HEK293 (cell line): ENCODE data around the gene ATXN10.

Source experiments
- CTCF ChIA-PET: fragments of 350-600 bp; formaldehyde crosslinking; extraction: SDS; loops from one replicate; lab custom pipeline; 2021; ENCODE audit warnings: antibody characterized with exemption; lab: Yijun Ruan, JAX
- POLR2A ChIA-PET: fragments of 300-600 bp; formaldehyde crosslinking; extraction: SDS; loops from one replicate; lab custom pipeline; 2020; ENCODE audit warnings: antibody characterized with exemption, inconsistent platforms; lab: Yijun Ruan, JAX
- H3K27ac ChIP-seq: fragments of 200-500 bp; sonication (Bioruptor generic); 2 replicates; pipeline ENCODE4 v1.5.1; 2014; ENCODE audit warnings: low read depth, low read length, control low read depth, inconsistent platforms; ENCODE audit errors: extremely low read depth
- H3K36me3 ChIP-seq, 2 experiments: fragments of 200-500 bp in 1 of 2; sonication (Bioruptor generic) in 1 of 2; 1 replicate in 1 of 2; 2 replicates in 1 of 2; pipeline ENCODE4 v1.5.1; 2014 to 2017; ENCODE audit warnings: inconsistent platforms in 2 of 2, low read length in 2 of 2; ENCODE audit not compliant: control insufficient read depth in 2 of 2, insufficient read depth in 1 of 2
- H3K4me1 ChIP-seq: fragments of 200-500 bp; sonication (Bioruptor generic); 2 replicates; pipeline ENCODE4 v1.5.1; 2014; ENCODE audit warnings: mild to moderate bottlenecking, low read length, inconsistent platforms; ENCODE audit not compliant: control insufficient read depth, insufficient read depth
- H3K4me3 ChIP-seq: 2 replicates; pipeline ENCODE4 v1.5.1; 2011; ENCODE audit warnings: low read depth, mild to moderate bottlenecking, control low read depth, low read length, moderate library complexity
- H3K9me3 ChIP-seq: fragments of 200-500 bp; sonication (Bioruptor generic); 2 replicates; pipeline ENCODE4 v1.5.1; 2014; ENCODE audit warnings: low read depth, low read length, inconsistent platforms; ENCODE audit not compliant: control insufficient read depth, insufficient read depth
- BCL11B ChIP-seq: fragments of 450-650 bp; formaldehyde crosslinking; IDR thresholded peaks from 2 replicates; pipeline ENCODE4 v1.5.1; 2016; ENCODE audit warnings: low read depth, missing biosample characterization, missing genetic modification characterization
- ELK4 ChIP-seq: IDR thresholded peaks from 2 replicates; pipeline ENCODE4 v1.6.1; 2011; ENCODE audit warnings: mild to moderate bottlenecking, low read depth, low read length, borderline replicate concordance
- GLI2 ChIP-seq: fragments of 450-650 bp; formaldehyde crosslinking; IDR thresholded peaks from 2 replicates; pipeline ENCODE4; 2017; ENCODE audit warnings: missing biosample characterization, missing genetic modification characterization, low read depth, borderline replicate concordance
- KLF16 ChIP-seq: fragments of 450-650 bp; formaldehyde crosslinking; IDR thresholded peaks from 2 replicates; pipeline ENCODE4 v1.5.1; 2017; ENCODE audit warnings: missing biosample characterization, missing genetic modification characterization
- OVOL3 ChIP-seq: fragments of 450-650 bp; formaldehyde crosslinking; IDR thresholded peaks from 2 replicates; pipeline ENCODE4 v1.5.1; 2016; ENCODE audit warnings: missing biosample characterization, missing genetic modification characterization
- RBAK ChIP-seq: fragments of 450-650 bp; formaldehyde crosslinking; IDR thresholded peaks from 2 replicates; pipeline ENCODE4 v1.5.1; 2016; ENCODE audit warnings: missing biosample characterization, missing genetic modification characterization
- REPIN1 ChIP-seq: fragments of 450-650 bp; formaldehyde crosslinking; IDR thresholded peaks from 2 replicates; pipeline ENCODE4 v1.5.1; 2017; ENCODE audit warnings: missing biosample characterization, missing genetic modification characterization, low read depth
- SCRT1 ChIP-seq: fragments of 450-650 bp; formaldehyde crosslinking; IDR thresholded peaks from 2 replicates; pipeline ENCODE4 v1.5.1; 2016; ENCODE audit warnings: missing biosample characterization, missing genetic modification characterization, borderline replicate concordance
- SP2 ChIP-seq: fragments of 450-650 bp; formaldehyde crosslinking; IDR thresholded peaks from 2 replicates; pipeline ENCODE4 v1.5.1; 2016; ENCODE audit warnings: missing biosample characterization, missing genetic modification characterization
- ZBTB11 ChIP-seq: fragments of 450-650 bp; formaldehyde crosslinking; conservative IDR thresholded peaks from 2 replicates; pipeline ENCODE4 v1.5.1; 2016; ENCODE audit warnings: low read depth, missing biosample characterization, missing genetic modification characterization
- ZNF174 ChIP-seq: fragments of 450-650 bp; formaldehyde crosslinking; IDR thresholded peaks from 2 replicates; pipeline ENCODE4 v1.5.0; 2017; ENCODE audit warnings: missing biosample characterization, mild to moderate bottlenecking, missing genetic modification characterization
- ZNF214 ChIP-seq: fragments of 450-650 bp; formaldehyde crosslinking; IDR thresholded peaks from 2 replicates; pipeline ENCODE4 v1.5.1; 2017; ENCODE audit warnings: missing biosample characterization, mild to moderate bottlenecking, missing genetic modification characterization, borderline replicate concordance
- ZNF23 ChIP-seq: fragments of 450-650 bp; formaldehyde crosslinking; IDR thresholded peaks from 2 replicates; pipeline ENCODE4 v1.5.1; 2016; ENCODE audit warnings: missing biosample characterization, missing genetic modification characterization, borderline replicate concordance
- ZNF266 ChIP-seq: fragments of 450-650 bp; formaldehyde crosslinking; IDR thresholded peaks from 2 replicates; pipeline ENCODE4 v1.5.1; 2016; ENCODE audit warnings: missing biosample characterization, missing genetic modification characterization, low read depth
- ZNF280C ChIP-seq: fragments of 450-650 bp; formaldehyde crosslinking; IDR thresholded peaks from 2 replicates; pipeline ENCODE4 v1.5.1; 2016; ENCODE audit warnings: missing biosample characterization, missing genetic modification characterization
- ZNF354C ChIP-seq: fragments of 450-650 bp; formaldehyde crosslinking; IDR thresholded peaks from 2 replicates; pipeline ENCODE4 v1.5.1; 2016; ENCODE audit warnings: missing biosample characterization, missing genetic modification characterization, low read depth, borderline replicate concordance
- ZNF362 ChIP-seq: fragments of 450-650 bp; formaldehyde crosslinking; IDR thresholded peaks from 2 replicates; pipeline ENCODE4 v1.5.1; 2016; ENCODE audit warnings: missing biosample characterization, missing genetic modification characterization
- ZNF404 ChIP-seq: fragments of 450-650 bp; formaldehyde crosslinking; IDR thresholded peaks from 2 replicates; pipeline ENCODE4 v1.5.1; 2017; ENCODE audit warnings: missing biosample characterization, missing genetic modification characterization
- ZNF48 ChIP-seq: fragments of 450-650 bp; formaldehyde crosslinking; IDR thresholded peaks from 2 replicates; pipeline ENCODE4 v1.5.1; 2016; ENCODE audit warnings: missing biosample characterization, missing genetic modification characterization
- ZNF529 ChIP-seq: fragments of 450-650 bp; formaldehyde crosslinking; IDR thresholded peaks from 2 replicates; pipeline ENCODE4 v1.5.1; 2017; ENCODE audit warnings: missing genetic modification characterization, missing biosample characterization; ENCODE audit not compliant: insufficient replicate concordance
- ZNF530 ChIP-seq: fragments of 450-650 bp; formaldehyde crosslinking; IDR thresholded peaks from 2 replicates; pipeline ENCODE4 v1.5.1; 2016; ENCODE audit warnings: low read depth, missing biosample characterization, missing genetic modification characterization
- ZNF549 ChIP-seq: fragments of 450-650 bp; IDR thresholded peaks from 2 replicates; pipeline ENCODE4 v1.5.1; 2018; ENCODE audit warnings: missing biosample characterization, missing genetic modification characterization, mild to moderate bottlenecking, inconsistent platforms, moderate library complexity
- ZNF600 ChIP-seq: fragments of 450-650 bp; formaldehyde crosslinking; IDR thresholded peaks from 2 replicates; pipeline ENCODE4 v1.5.1; 2016; ENCODE audit warnings: missing biosample characterization, missing genetic modification characterization
- ZNF654 ChIP-seq: fragments of 450-650 bp; formaldehyde crosslinking; IDR thresholded peaks from 2 replicates; pipeline ENCODE4 v1.5.1; 2016; ENCODE audit warnings: low read depth, missing biosample characterization, missing genetic modification characterization
- ZNF76 ChIP-seq: fragments of 450-650 bp; formaldehyde crosslinking; IDR thresholded peaks from 2 replicates; pipeline ENCODE4; 2016; ENCODE audit warnings: low read depth, missing biosample characterization, missing genetic modification characterization, borderline replicate concordance
- ZNF785 ChIP-seq: fragments of 450-650 bp; formaldehyde crosslinking; IDR thresholded peaks from 2 replicates; pipeline ENCODE4 v1.5.1; 2016; ENCODE audit warnings: missing biosample characterization, missing genetic modification characterization
- ZSCAN16 ChIP-seq: fragments of 450-650 bp; formaldehyde crosslinking; IDR thresholded peaks from 2 replicates; pipeline ENCODE4 v1.5.1; 2016; ENCODE audit warnings: missing biosample characterization, missing genetic modification characterization
- ZSCAN23 ChIP-seq: fragments of 450-650 bp; formaldehyde crosslinking; IDR thresholded peaks from 2 replicates; pipeline ENCODE4 v1.5.1; 2016; ENCODE audit warnings: missing biosample characterization, missing genetic modification characterization
- ZSCAN30 ChIP-seq: fragments of 450-650 bp; IDR thresholded peaks from 2 replicates; pipeline ENCODE4 v1.5.1; 2018; ENCODE audit warnings: missing biosample characterization, mild to moderate bottlenecking, missing genetic modification characterization, moderate library complexity
- ZXDB ChIP-seq: fragments of 450-650 bp; formaldehyde crosslinking; IDR thresholded peaks from 2 replicates; pipeline ENCODE4 v1.5.1; 2016; ENCODE audit warnings: missing biosample characterization, missing genetic modification characterization

ATXN10 gene

GRCh38 chr22:45671783-45672563 lies at the start of gene ATXN10:
Gene ATXN10, plus strand, starts transcription at chr22:45671834. Its CDS starts 230 bp downstream, at chr22:45672064.
- peak within 1 kb of the TSS; percentile 94 for H3K4me3 ChIP-seq
- CTCF ChIA-PET: interaction anchor here (0.6 to 1.0 kb wide), 3 partner anchors 86 to 306 kb away, joined by 4 to 5 read pairs (median 4); no protein-coding TSS in a partner anchor
- peak within 1 kb of the TSS; percentile 91 for H3K27ac ChIP-seq
- no peak for TF ChIP-seq BCL11B
- 0 out of 2 replicates have a peak, but pooled peaks have one; percentile 9 for TF ChIP-seq ZNF76 (tag by site-specific recombination)
- TF ChIP-seq ZNF362: no peak
- peak; percentile 76; the same call in 1 of the 2 replicates for TF ChIP-seq ZXDB (tag by site-specific recombination)
- no peak for TF ChIP-seq ZNF23 (tag by site-specific recombination)
- TF ChIP-seq GLI2 (tag by site-specific recombination): no peak
- TF ChIP-seq ZNF654 (tag by site-specific recombination): no peak
- TF ChIP-seq ZNF600: no peak
- TF ChIP-seq ZSCAN23: no peak
- TF ChIP-seq SP2 (tag by site-specific recombination): peak; percentile 87
- no peak for TF ChIP-seq ZNF174 (tag by site-specific recombination)
- no peak for TF ChIP-seq ZSCAN16 (tag by site-specific recombination)
- TF ChIP-seq REPIN1 (tag by site-specific recombination): no peak
- TF ChIP-seq KLF16 (tag by site-specific recombination): peak; percentile 87
- no peak for TF ChIP-seq RBAK (tag by site-specific recombination)
- TF ChIP-seq ZNF529 (tag by site-specific recombination): no peak
- TF ChIP-seq ZNF404 (tag by site-specific recombination): no peak
- TF ChIP-seq ZSCAN30: 0 out of 2 replicates have a peak, but pooled peaks have one; percentile 10
- TF ChIP-seq ZBTB11: peak; percentile 72
- TF ChIP-seq ELK4: no peak
- TF ChIP-seq ZNF266 (tag by site-specific recombination): no peak
- no peak for TF ChIP-seq ZNF48 (tag by site-specific recombination)
- no peak for TF ChIP-seq ZNF354C (tag by site-specific recombination)
- no peak for TF ChIP-seq OVOL3 (tag by site-specific recombination)
- no peak for TF ChIP-seq ZNF280C
- TF ChIP-seq ZNF530 (tag by site-specific recombination): no peak
- no peak for TF ChIP-seq ZNF549 (tag by site-specific recombination)
- TF ChIP-seq ZNF214 (tag by site-specific recombination): no peak
- TF ChIP-seq SCRT1 (tag by site-specific recombination): no peak
- 0 out of 2 replicates have a peak, but pooled peaks have one; percentile 50 for TF ChIP-seq ZNF785

More at GRCh38 chr22:45671783-45672563, at the start of gene ATXN10:
- no peaks in the 10 kb centered on the region for H3K9me3 ChIP-seq
- POLR2A ChIA-PET: interaction anchor here (0.6 to 1.0 kb wide), 4 partner anchors 8 to 13 kb away, joined by 3 to 6 read pairs (median 4); no protein-coding TSS in a partner anchor
- peaks cover 9 to 11% of the 10 kb centered on the region in 2 experiments for H3K36me3 ChIP-seq
- peaks cover 13% of the 10 kb centered on the region for H3K4me1 ChIP-seq
